Peyer's patch (tissue), 4 donors: Measurements from ENCODE around the gene NES.

Experiments
- CTCF ChIP-seq, 6 experiments: fragments of 450-650 bp in 4 of 6; fragments of 200-600 bp in 2 of 6; sonication (generic) in 1 of 6; IDR thresholded peaks; one replicate each; pipeline ENCODE4 v1.5.1; 2017 to 2019; ENCODE audit warnings: antibody characterized with exemption in 6 of 6, mild to moderate bottlenecking in 3 of 6, moderate library complexity in 1 of 6
- POLR2A ChIP-seq, 2 donors: fragments of 450-650 bp; IDR thresholded peaks; one replicate each; pipeline ENCODE4 v1.5.1; 2017; ENCODE audit warnings: antibody characterized with exemption in 2 of 2, mild to moderate bottlenecking in 2 of 2, moderate library complexity in 2 of 2

- TF ChIP-seq POLR2A (IDR thresholded peaks at IDR 0.05) (no peak), CTCF (IDR thresholded peaks at IDR 0.05) (no peak)
Measured at GRCh38 chr1:156662005-156662799, 15.0 kb downstream of the NES start.
